Panc1 (cell line): ENCODE measurements around the gene CNGA3.

Experiments
- TF ChIP-seq, protein P1 (sequence below), 2 experiments: IDR thresholded peaks; 2 replicates each; pipeline ENCODE4 v1.6.1; 2011 to 2012; ENCODE audit warnings: low read depth in 2 of 2, control low read depth in 1 of 2, low read length in 1 of 2, mild to moderate bottlenecking in 1 of 2, moderate library complexity in 1 of 2; ENCODE audit not compliant: insufficient read depth in 1 of 2
- TF ChIP-seq, protein P2 (sequence below): fragments of 450-650 bp; IDR thresholded peaks from 2 replicates; pipeline ENCODE4 v1.5.1; 2017; ENCODE audit warnings: mild to moderate bottlenecking

DNA sequence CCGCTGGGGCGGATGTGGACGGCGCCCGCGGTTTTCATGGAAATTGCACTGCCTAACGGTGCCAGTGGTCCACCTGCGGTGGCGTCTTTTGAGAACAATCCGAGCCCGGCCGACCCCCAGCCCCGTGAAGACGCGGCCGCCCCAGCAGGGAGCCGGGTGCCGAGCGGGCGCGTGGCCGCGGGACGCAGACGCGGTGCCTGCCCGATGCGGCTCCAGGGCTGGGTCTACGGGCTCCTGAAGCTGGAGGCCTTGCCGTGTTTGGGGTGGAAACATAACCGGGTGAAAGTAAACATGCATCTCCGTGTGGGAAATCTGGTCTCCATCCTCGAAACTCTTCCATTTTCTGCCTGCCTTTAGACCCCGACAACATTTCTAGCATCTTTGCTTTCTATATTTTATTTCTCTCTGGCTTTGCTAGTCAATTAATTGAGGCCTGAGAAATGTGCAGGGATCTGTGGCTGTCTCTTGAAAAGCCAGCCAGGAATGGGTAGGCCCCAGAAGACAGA lies 99.0 kb downstream of the CNGA3 start:
- TF ChIP-seq, protein P1, sequence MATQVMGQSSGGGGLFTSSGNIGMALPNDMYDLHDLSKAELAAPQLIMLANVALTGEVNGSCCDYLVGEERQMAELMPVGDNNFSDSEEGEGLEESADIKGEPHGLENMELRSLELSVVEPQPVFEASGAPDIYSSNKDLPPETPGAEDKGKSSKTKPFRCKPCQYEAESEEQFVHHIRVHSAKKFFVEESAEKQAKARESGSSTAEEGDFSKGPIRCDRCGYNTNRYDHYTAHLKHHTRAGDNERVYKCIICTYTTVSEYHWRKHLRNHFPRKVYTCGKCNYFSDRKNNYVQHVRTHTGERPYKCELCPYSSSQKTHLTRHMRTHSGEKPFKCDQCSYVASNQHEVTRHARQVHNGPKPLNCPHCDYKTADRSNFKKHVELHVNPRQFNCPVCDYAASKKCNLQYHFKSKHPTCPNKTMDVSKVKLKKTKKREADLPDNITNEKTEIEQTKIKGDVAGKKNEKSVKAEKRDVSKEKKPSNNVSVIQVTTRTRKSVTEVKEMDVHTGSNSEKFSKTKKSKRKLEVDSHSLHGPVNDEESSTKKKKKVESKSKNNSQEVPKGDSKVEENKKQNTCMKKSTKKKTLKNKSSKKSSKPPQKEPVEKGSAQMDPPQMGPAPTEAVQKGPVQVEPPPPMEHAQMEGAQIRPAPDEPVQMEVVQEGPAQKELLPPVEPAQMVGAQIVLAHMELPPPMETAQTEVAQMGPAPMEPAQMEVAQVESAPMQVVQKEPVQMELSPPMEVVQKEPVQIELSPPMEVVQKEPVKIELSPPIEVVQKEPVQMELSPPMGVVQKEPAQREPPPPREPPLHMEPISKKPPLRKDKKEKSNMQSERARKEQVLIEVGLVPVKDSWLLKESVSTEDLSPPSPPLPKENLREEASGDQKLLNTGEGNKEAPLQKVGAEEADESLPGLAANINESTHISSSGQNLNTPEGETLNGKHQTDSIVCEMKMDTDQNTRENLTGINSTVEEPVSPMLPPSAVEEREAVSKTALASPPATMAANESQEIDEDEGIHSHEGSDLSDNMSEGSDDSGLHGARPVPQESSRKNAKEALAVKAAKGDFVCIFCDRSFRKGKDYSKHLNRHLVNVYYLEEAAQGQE (IDR thresholded peaks at IDR 0.05; ENCODE audit: insufficient read depth in 1 of 2, low read depth in 2 of 2, low read length in 1 of 2), result no peak
- TF ChIP-seq, protein P2, sequence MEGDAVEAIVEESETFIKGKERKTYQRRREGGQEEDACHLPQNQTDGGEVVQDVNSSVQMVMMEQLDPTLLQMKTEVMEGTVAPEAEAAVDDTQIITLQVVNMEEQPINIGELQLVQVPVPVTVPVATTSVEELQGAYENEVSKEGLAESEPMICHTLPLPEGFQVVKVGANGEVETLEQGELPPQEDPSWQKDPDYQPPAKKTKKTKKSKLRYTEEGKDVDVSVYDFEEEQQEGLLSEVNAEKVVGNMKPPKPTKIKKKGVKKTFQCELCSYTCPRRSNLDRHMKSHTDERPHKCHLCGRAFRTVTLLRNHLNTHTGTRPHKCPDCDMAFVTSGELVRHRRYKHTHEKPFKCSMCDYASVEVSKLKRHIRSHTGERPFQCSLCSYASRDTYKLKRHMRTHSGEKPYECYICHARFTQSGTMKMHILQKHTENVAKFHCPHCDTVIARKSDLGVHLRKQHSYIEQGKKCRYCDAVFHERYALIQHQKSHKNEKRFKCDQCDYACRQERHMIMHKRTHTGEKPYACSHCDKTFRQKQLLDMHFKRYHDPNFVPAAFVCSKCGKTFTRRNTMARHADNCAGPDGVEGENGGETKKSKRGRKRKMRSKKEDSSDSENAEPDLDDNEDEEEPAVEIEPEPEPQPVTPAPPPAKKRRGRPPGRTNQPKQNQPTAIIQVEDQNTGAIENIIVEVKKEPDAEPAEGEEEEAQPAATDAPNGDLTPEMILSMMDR, result no peak
